GM18519 (cell line): Measurements from ENCODE around the gene DMD.

Source experiments
- ATAC-seq: cut with Tn5 transposase; IDR thresholded peaks from one replicate; pipeline ENCODE4 v1.9.1; 2021; ENCODE audit warnings: mild to moderate bottlenecking, moderate library complexity; ENCODE audit not compliant: unreplicated experiment, low FRiP score

DMD gene

DNA sequence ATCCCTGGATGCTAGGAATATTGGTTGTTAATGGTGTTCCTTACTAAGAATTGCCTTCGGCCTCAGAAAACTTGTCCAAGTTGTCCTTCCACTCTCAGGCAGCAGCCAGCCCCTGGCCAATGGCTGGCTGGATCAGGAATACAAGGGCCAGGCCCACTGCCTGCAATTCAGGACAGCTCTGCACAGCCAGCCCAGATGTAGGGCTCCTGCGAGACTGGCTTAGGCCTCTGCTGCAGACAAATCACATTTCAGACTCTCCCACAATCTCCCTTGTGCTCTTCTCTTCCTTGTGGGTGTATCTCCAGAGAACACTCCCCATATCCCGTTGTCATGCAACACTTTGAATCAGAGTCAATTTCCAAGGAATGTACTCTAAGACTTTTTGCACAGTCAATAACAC is 1391.9 kb downstream of the DMD start:
- no peak for ATAC-seq

DNA sequence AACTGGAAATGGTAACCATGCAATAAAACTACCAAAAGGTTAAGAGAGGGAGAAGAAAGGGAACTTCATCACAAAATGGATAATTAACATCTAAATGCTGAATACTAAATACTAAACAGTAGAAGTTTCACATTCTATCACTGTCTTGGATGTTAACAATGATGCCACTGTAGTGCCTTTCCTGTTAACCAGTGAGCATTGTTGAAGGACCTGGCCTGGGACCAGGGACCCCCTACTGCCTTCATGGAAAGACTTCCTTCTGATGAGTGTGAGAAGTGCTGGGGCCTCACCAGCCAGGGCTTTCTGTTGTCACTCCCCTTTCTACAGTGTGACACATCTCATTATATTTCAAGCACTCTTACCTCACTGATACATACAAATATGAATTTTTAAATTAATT is 1400.2 kb downstream of the DMD start:
- ATAC-seq, result no peak

- no peak for ATAC-seq
Measured at GRCh38 chrX:31808357-31808756, 1403.0 kb downstream of the DMD start.

- ATAC-seq, result no peak
Measured at GRCh38 chrX:31807165-31807564, 1404.2 kb downstream of the DMD start.

- ATAC-seq, result no peak
Measured at GRCh38 chrX:31805781-31806180, 1405.6 kb downstream of the DMD start.

- no peak for ATAC-seq
Measured at GRCh38 chrX:31800219-31800618, 1411.1 kb downstream of the DMD start.

- no peak for ATAC-seq
Measured at GRCh38 chrX:31796624-31797023, 1414.7 kb downstream of the DMD start.

- ATAC-seq, result no peak
Measured at GRCh38 chrX:31747411-31747810, 1463.9 kb downstream of the DMD start.

GRCh38 chrX:31743004-31743403 is 1468.3 kb downstream of the DMD start:
- ATAC-seq, result no peak

- no peak for ATAC-seq
Measured at GRCh38 chrX:31717474-31717873, 1493.9 kb downstream of the DMD start.

DNA sequence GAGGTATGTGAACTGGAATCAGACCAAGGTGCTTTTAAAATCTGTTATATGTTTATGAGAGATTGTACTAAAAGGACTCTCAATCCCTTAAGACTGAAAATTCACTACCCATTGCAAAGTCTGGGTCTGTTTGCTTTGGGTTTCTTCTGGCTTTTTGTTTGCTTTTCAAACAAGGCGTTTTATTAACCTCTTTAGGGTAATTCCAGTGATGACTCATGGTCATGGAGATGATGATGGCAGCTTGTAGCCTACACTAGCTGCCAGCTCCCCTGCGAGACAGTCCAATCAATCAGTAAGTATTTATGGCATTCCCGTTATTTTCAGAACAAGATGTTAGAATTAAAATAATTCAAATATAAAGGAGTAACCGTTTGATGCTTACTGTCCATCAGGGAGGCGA is 1495.7 kb downstream of the DMD start:
- ATAC-seq, result no peak

- ATAC-seq, result no peak
Measured at GRCh38 chrX:31714797-31715196, 1496.6 kb downstream of the DMD start.

- ATAC-seq, result no peak
Measured at GRCh38 chrX:31713120-31713519, 1498.2 kb downstream of the DMD start.

DNA sequence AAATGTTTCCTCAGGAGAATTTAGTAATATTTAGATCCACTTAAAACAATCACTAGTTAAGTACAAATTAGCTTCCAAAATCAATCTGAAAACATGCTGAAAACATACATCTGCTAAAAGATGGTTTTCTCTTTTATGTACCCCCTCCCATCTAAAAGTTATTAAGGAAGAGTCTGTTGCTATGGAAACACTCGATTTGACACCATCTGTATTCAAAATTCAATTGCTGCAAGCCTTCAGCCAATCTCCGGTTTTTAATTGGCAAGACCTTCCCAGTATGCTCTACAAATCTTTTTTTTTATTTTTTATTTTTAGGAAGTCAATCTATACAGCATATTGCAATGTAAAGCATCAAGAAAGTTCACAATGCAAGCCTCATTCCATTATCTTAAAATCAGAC is 1500.2 kb downstream of the DMD start:
- ATAC-seq, result no peak

DNA sequence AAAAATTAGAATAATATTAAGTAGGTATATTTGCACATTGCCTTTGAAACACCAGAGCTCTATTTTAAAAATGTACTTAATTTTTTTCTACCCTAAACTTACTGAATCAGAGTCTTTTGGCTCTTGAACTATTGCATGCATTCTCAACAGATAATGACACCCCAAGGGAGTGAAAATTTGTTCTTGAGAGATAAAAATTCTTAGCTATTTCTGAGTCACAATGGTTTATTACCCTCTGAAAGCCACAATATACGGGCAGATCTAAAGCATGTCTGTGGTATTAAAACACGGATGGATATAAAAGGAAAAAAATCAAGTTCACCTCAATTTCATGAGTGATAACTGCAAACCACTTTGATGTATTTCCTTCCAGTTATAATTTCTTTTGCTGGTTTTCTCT is 1503.2 kb downstream of the DMD start:
- ATAC-seq, result no peak

DNA sequence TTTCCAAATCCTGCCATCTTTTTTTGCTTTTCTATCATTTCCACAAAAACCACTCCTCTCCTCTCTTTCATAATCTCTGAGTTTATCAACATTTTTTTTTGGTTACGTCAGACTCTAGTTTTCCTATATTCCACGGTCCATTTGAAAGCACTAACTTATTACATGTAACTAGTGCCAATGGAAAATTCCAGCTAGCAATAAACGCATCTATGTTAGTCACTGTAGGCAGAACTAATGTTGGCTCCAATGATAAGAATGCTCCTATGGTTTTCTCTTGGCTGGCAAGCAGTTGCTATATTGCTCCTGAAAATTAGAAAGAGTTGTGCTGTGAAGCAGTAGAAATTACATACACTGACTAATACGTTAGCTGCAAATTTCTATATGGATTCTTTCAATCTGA is 1504.9 kb downstream of the DMD start:
- ATAC-seq, result no peak

DNA sequence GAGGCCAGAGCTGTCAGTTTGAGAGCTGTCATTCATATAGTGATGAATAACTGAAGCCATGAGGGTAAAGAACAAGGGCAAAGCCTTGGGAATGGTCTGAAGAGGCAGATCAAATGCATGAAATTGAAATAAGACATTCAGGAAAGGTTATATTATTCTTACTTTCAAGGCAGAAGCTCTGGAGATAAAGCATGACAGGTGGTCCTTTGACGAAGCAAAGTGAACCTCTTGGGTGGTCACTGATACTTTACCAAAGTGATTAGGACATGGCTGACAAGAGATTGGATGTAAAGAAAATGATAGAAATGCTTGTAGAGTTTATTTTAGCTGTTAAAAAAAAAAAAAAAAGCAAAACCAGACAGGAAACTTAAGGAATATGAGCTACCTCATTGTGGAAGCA is 1505.5 kb downstream of the DMD start:
- no peak for ATAC-seq

DNA sequence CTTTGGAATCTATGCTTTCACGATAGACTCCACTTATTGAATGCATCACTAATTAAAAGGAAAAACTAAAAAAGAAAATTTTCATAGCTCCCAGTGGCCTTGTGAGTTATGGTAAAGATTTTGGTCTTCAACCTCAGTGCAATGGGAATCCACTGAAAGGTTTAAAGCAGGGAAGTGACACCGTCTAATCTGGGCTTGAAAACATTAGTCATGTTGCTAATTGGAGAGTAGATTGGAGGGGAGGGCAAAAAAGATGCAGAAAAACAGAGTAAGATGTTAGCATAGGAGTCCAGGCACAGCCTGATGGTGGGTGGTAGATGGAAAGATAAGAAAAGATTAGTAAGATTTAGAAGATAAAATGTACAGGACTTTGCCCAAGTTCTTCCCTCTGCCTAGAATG is 1506.4 kb downstream of the DMD start:
- ATAC-seq, result no peak

DNA sequence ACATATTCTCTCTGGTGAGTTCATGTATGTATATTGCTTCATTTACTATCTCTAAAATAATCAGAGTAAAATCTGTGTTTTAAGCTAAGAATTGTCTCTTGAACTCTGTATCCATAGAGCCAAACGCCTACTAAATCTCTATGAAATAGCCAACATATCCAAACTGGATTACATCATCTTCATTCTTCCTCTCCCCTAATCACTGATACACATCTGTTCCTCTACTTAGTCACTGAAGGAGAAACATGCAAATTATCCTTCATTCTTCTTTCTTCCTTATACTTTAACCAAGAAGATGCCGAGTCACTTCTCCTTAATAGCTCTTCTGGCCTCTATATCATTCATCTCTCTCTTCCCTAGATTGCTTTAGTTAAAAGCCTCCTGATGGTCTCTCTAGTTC is 1509.1 kb downstream of the DMD start:
- ATAC-seq, result no peak

- no peak for ATAC-seq
Measured at GRCh38 chrX:31697294-31697916, 1513.9 kb downstream of the DMD start.

- ATAC-seq, result no peak
Measured at GRCh38 chrX:31679861-31680260, 1531.5 kb downstream of the DMD start.

DNA sequence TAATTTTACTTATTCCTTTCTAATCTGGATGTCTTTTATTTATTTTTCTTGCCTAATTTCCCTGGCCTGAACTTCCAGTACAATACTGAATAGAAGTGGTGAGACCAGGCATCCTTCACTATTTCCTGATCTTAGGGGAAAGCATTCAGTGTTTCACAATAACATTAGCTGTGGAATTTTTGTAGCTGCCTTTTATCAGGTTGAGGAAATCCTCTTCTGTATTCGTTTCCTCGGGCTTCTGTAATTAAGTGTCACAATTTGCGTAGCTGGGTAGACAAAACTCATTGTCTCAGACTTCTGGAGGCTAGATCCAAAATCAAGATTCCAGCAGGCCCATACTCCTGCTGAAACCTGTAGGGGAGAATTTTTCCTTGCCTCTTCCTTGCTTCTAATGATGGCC is 1541.1 kb downstream of the DMD start:
- no peak for ATAC-seq

DNA sequence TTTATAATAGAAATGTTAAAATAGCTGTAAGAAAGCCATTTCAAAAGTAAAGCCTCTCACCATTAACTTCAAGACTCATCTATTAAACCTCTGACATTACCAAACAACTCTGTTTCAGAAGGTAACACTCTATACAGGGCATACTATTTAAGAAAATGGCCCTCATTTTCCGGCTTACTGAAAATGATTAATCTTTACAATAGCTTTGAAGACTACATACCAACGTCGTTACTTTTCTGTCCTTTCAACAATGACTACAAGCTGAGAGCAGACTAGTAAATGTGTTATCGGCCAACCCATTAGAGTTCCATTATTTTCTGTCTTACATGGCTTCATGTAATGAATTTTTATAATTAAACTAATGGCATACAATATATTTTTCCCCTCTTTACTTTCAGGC is 1545.9 kb downstream of the DMD start:
- no peak for ATAC-seq
